ENCODE results near the gene HMGB1. TPM values are rescaled to one million over a fixed set of nuclear protein-coding genes. Genes with fewer than 3 reads are reported as not detected.

The HMGB1 gene
- total and polyA plus RNA-seq, 2 of the 4 experiments (the other 2 are of a cell fraction) = 185 to 276 TPM

DNA sequence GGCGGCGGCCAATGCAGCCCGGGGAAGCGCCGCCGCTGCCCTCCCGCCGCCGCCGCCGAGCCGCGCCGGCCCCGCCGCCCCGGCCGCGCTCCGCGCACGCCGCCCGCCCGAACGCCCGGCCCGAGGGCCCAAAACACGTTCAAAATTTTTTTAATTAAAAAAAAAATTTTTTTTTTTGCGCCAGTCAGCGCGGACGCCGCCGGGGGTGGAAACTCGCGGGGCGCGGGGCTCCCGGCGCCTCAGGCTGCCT is 468 bp downstream of the HMGB1 start:
- peaks cover 6 to 7% of the 10 kb centered on the region in 2 experiments; a peak in 3 of 4 replicates for H3K79me1 ChIP-seq (ENCODE audit: low read depth in 1 of 2, low read length in 2 of 2)
- H3K4me2 ChIP-seq (ENCODE audit: low read depth, low read length) = no peak overlapping the region
- intact Hi-C loops (cut with micrococcal nuclease) = loop anchor here (1.0 to 2.0 kb wide), 3 partner anchors 333 to 580 kb away; no protein-coding TSS in a partner anchor
- no peak overlapping the region for H3K23ac ChIP-seq (ENCODE audit: low read depth, low read length)
- in situ Hi-C loops (cut with MboI; ENCODE audit: low sequenced_read_pairs) = loop anchor here (10.0 to 25.0 kb wide), 3 partner anchors 150 to 580 kb away; partner anchors contain the start of gene USPL1
- no peak overlapping the region for H3K18ac ChIP-seq (ENCODE audit: low read depth, low read length)
- no peak for TF ChIP-seq MAZ (IDR thresholded peaks at IDR 0.05; ENCODE audit: borderline replicate concordance, low read depth, low read length)
- no peak for TF ChIP-seq BHLHE40 (IDR thresholded peaks at IDR 0.05; ENCODE audit: low read depth, low read length)
- TF ChIP-seq, protein P1, sequence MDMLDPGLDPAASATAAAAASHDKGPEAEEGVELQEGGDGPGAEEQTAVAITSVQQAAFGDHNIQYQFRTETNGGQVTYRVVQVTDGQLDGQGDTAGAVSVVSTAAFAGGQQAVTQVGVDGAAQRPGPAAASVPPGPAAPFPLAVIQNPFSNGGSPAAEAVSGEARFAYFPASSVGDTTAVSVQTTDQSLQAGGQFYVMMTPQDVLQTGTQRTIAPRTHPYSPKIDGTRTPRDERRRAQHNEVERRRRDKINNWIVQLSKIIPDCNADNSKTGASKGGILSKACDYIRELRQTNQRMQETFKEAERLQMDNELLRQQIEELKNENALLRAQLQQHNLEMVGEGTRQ (IDR thresholded peaks at IDR 0.05; ENCODE audit: low read depth, low read length) = no peak
- no peak for TF ChIP-seq CHD1 (IDR thresholded peaks at IDR 0.05; ENCODE audit: low read depth, low read length)
- no peak for TF ChIP-seq RAD21 (IDR thresholded peaks at IDR 0.05; ENCODE audit: low read length)
- no peak for TF ChIP-seq POLR2A (IDR thresholded peaks at IDR 0.05; ENCODE audit: low read depth, low read length)
- TF ChIP-seq RCOR1 (IDR thresholded peaks at IDR 0.05; ENCODE audit: insufficient replicate concordance, low read length) = no peak
- no peak for TF ChIP-seq MAFK (IDR thresholded peaks at IDR 0.05; ENCODE audit: low read depth, low read length)
- TF ChIP-seq CTCF (conservative IDR thresholded peaks at IDR 0.05; ENCODE audit: low read depth, low read length) = no peak
- TF ChIP-seq, protein P2, sequence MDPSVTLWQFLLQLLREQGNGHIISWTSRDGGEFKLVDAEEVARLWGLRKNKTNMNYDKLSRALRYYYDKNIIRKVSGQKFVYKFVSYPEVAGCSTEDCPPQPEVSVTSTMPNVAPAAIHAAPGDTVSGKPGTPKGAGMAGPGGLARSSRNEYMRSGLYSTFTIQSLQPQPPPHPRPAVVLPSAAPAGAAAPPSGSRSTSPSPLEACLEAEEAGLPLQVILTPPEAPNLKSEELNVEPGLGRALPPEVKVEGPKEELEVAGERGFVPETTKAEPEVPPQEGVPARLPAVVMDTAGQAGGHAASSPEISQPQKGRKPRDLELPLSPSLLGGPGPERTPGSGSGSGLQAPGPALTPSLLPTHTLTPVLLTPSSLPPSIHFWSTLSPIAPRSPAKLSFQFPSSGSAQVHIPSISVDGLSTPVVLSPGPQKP (IDR thresholded peaks at IDR 0.05; ENCODE audit: borderline replicate concordance, low read depth, low read length) = no peak
- 0% methylated on average over 10 of the region's 41 CpGs; no CpG with 5 or more reads in 1 of the 2 experiments for WGBS, 2 experiments (ENCODE audit: extremely low coverage in 2 of 2, insufficient read length in 1 of 2)
- peaks cover 2% of the 10 kb centered on the region for H3K36me3 ChIP-seq (ENCODE audit: control insufficient read depth, insufficient read depth, low read length)
- no peak overlapping the region for H2BK120ac ChIP-seq (ENCODE audit: low read depth, low read length)
- no peak overlapping the region for H2BK15ac ChIP-seq (ENCODE audit: low read depth, low read length)
- H3K9me3 ChIP-seq (ENCODE audit: control insufficient read depth, insufficient read depth, low read length) = no peaks in the 10 kb centered on the region
- H4K5ac ChIP-seq (ENCODE audit: low read depth, low read length) = no peak overlapping the region
- ATAC-seq (ENCODE audit: low read depth) (no peak), DNase-seq (no peak)
- peak overlapping the region; percentile 74 for H3K4me3 ChIP-seq (ENCODE audit: insufficient read depth, low read depth, low read length)
- H3K4ac ChIP-seq (ENCODE audit: low read depth, low read length) = no peak overlapping the region
- H3K4me1 ChIP-seq (ENCODE audit: control insufficient read depth, insufficient read depth, low read length) = peaks cover 3% of the 10 kb centered on the region
- ChIA-PET CTCF (no interaction called here), POLR2A (ENCODE audit: unreplicated experiment) (no interaction called here)
- H2AFZ ChIP-seq (replicated peaks; ENCODE audit: low read length, poor library complexity) = peak overlapping the region; percentile 83
- dilution Hi-C loops (cut with HindIII; ENCODE audit: low sequenced_read_pairs, unreplicated experiment) = no loop called here
- no peak overlapping the region for H3K56ac ChIP-seq (ENCODE audit: extremely low read depth, insufficient read depth, low read length)
- BruUV-seq (replicated peaks) = no TSS peak
- H3K27me3 ChIP-seq (ENCODE audit: control insufficient read depth, insufficient read depth, low read length) = no peaks in the 10 kb centered on the region
- H3K9me1 ChIP-seq (ENCODE audit: insufficient read depth, low read length) = no peaks in the 10 kb centered on the region
- no peak overlapping the region for H2AK5ac ChIP-seq (ENCODE audit: low read depth, low read length)
- H3K9ac ChIP-seq (ENCODE audit: low read depth, low read length) = peak overlapping the region; percentile 24; the same call in 1 of the 2 replicates
- no peak overlapping the region for H3K14ac ChIP-seq (replicated peaks; ENCODE audit: low read depth, low read length)
- H2AK9ac ChIP-seq (replicated peaks; ENCODE audit: low read depth, low read length, poor library complexity) = peak overlapping the region; percentile 7
- peak overlapping the region; percentile 66 for H3K27ac ChIP-seq (ENCODE audit: insufficient read depth, low read length)
- H4K20me1 ChIP-seq (ENCODE audit: insufficient read depth, low read length) = peaks cover 6% of the 10 kb centered on the region; the same call in 1 of the 2 replicates
- no peak overlapping the region for H4K91ac ChIP-seq (ENCODE audit: insufficient read depth, low read depth, low read length)
- H2BK20ac ChIP-seq (ENCODE audit: low read depth, low read length) = no peak overlapping the region
- peak overlapping the region; percentile 70 for H2BK5ac ChIP-seq (ENCODE audit: low read depth, low read length, poor library complexity, severe bottlenecking)
- H4K8ac ChIP-seq (ENCODE audit: low read depth in 2 of 2, low read length in 2 of 2) = no peak overlapping the region
